IPS-20b (cell line): ENCODE results near the gene TMEM121.

ENCODE experiments used
- H3K27ac ChIP-seq: one replicate; pipeline ENCODE4 v1.5.1; 2013; ENCODE audit warnings: low read length
- H3K27me3 ChIP-seq: 2 replicates; pipeline ENCODE4 v1.6.1; 2013; ENCODE audit warnings: mild to moderate bottlenecking, low read length, inconsistent platforms; ENCODE audit not compliant: insufficient read depth
- H3K36me3 ChIP-seq: 2 replicates; pipeline ENCODE4 v1.6.1; 2013; ENCODE audit warnings: low read depth, mild to moderate bottlenecking, inconsistent platforms, low read length, moderate library complexity; ENCODE audit not compliant: insufficient read depth
- H3K4me1 ChIP-seq: 2 replicates; pipeline ENCODE4 v1.6.1; 2013; ENCODE audit warnings: mild to moderate bottlenecking, control low read depth, inconsistent platforms, low read length, moderate library complexity; ENCODE audit not compliant: insufficient read depth
- H3K4me3 ChIP-seq: 2 replicates; pipeline ENCODE4 v1.5.1; 2013; ENCODE audit warnings: mild to moderate bottlenecking, low read length, inconsistent platforms
- H3K9ac ChIP-seq: 2 replicates; pipeline ENCODE4 v1.6.1; 2013; ENCODE audit warnings: low read depth, mild to moderate bottlenecking, inconsistent platforms, low read length, moderate library complexity
- H3K9me3 ChIP-seq: 2 replicates; pipeline ENCODE4 v1.6.1; 2013; ENCODE audit warnings: mild to moderate bottlenecking, low read depth, low read length, inconsistent platforms; ENCODE audit not compliant: insufficient read depth

The TMEM121 gene

GRCh38 chr14:105503296-105503640 is 23.1 kb upstream of the TMEM121 start:
- Histone ChIP-seq H3K9me3 (no peaks in the 10 kb centered on the region), H3K4me3 (no peak overlapping the region), H3K27me3 (no peaks in the 10 kb centered on the region), H3K4me1 (no peaks in the 10 kb centered on the region), H3K27ac (no peak overlapping the region), H3K9ac (no peak overlapping the region), H3K36me3 (no peaks in the 10 kb centered on the region)

GRCh38 chr14:105503935-105504692 is 22.3 kb upstream of the TMEM121 start:
- no peak overlapping the region for H3K27ac ChIP-seq
- H3K36me3 ChIP-seq = no peaks in the 10 kb centered on the region
- no peaks in the 10 kb centered on the region; the same call in 1 of the 2 replicates for H3K9me3 ChIP-seq
- H3K4me1 ChIP-seq = no peaks in the 10 kb centered on the region
- no peak overlapping the region for H3K4me3 ChIP-seq
- H3K27me3 ChIP-seq = no peaks in the 10 kb centered on the region
- no peak overlapping the region for H3K9ac ChIP-seq

GRCh38 chr14:105505101-105505500 is 21.3 kb upstream of the TMEM121 start:
- no peaks in the 10 kb centered on the region for H3K36me3 ChIP-seq
- no peak overlapping the region for H3K9ac ChIP-seq
- H3K9me3 ChIP-seq = no peaks in the 10 kb centered on the region; the same call in 1 of the 2 replicates
- no peak overlapping the region for H3K4me3 ChIP-seq
- H3K27me3 ChIP-seq = no peaks in the 10 kb centered on the region
- H3K27ac ChIP-seq = no peak overlapping the region
- H3K4me1 ChIP-seq = no peaks in the 10 kb centered on the region

- Histone ChIP-seq H3K4me1 (no peaks in the 10 kb centered on the region), H3K4me3 (no peak overlapping the region), H3K36me3 (no peaks in the 10 kb centered on the region), H3K27me3 (no peaks in the 10 kb centered on the region; the same call in 1 of the 2 replicates), H3K9me3 (no peaks in the 10 kb centered on the region; the same call in 1 of the 2 replicates), H3K27ac (no peak overlapping the region), H3K9ac (no peak overlapping the region)
Observed at GRCh38 chr14:105507247-105507646, 19.1 kb upstream of the TMEM121 start.

- H3K9ac ChIP-seq = no peak overlapping the region
- H3K9me3 ChIP-seq = no peaks in the 10 kb centered on the region; the same call in 1 of the 2 replicates
- no peaks in the 10 kb centered on the region for H3K4me1 ChIP-seq
- H3K36me3 ChIP-seq = no peaks in the 10 kb centered on the region
- no peak overlapping the region for H3K27ac ChIP-seq
- no peak overlapping the region for H3K4me3 ChIP-seq
- H3K27me3 ChIP-seq = no peaks in the 10 kb centered on the region; the same call in 1 of the 2 replicates
Observed at GRCh38 chr14:105508069-105508468, 18.3 kb upstream of the TMEM121 start.

GRCh38 chr14:105508601-105509000 is 17.8 kb upstream of the TMEM121 start:
- Histone ChIP-seq H3K27me3 (no peaks in the 10 kb centered on the region; the same call in 1 of the 2 replicates), H3K4me1 (no peaks in the 10 kb centered on the region), H3K9me3 (no peaks in the 10 kb centered on the region; the same call in 1 of the 2 replicates)

GRCh38 chr14:105517096-105517495 is 9.3 kb upstream of the TMEM121 start:
- H3K27ac ChIP-seq = no peak overlapping the region
- no peak overlapping the region for H3K4me3 ChIP-seq
- H3K36me3 ChIP-seq = no peaks in the 10 kb centered on the region
- no peak overlapping the region for H3K9ac ChIP-seq
- peaks cover 7% of the 10 kb centered on the region for H3K9me3 ChIP-seq
- H3K4me1 ChIP-seq = no peaks in the 10 kb centered on the region
- H3K27me3 ChIP-seq = no peaks in the 10 kb centered on the region; the same call in 1 of the 2 replicates

More at GRCh38 chr14:105508601-105509000, 17.8 kb upstream of the TMEM121 start:
- Histone ChIP-seq H3K27ac (no peak overlapping the region), H3K9ac (no peak overlapping the region), H3K36me3 (no peaks in the 10 kb centered on the region), H3K4me3 (no peak overlapping the region)

GRCh38 chr14:105519946-105520698 is 6.3 kb upstream of the TMEM121 start:
- Histone ChIP-seq H3K9me3 (peaks cover 7% of the 10 kb centered on the region), H3K27me3 (peaks cover 19% of the 10 kb centered on the region), H3K27ac (no peak overlapping the region), H3K4me3 (no peak overlapping the region), H3K9ac (no peak overlapping the region), H3K4me1 (no peaks in the 10 kb centered on the region), H3K36me3 (no peaks in the 10 kb centered on the region)

- no peaks in the 10 kb centered on the region for H3K4me1 ChIP-seq
- H3K27me3 ChIP-seq = peaks cover 51% of the 10 kb centered on the region
- H3K9me3 ChIP-seq = 0 out of 2 replicates have a peak, but pooled peaks cover under 1% of the 10 kb centered on the region
- H3K36me3 ChIP-seq = no peaks in the 10 kb centered on the region
- no peak overlapping the region for H3K27ac ChIP-seq
- no peak overlapping the region for H3K4me3 ChIP-seq
- H3K9ac ChIP-seq = no peak overlapping the region
Observed at GRCh38 chr14:105525326-105525725, 1.1 kb upstream of the TMEM121 start.

GRCh38 chr14:105526776-105527380 is 495 bp downstream of the TMEM121 start:
- Histone ChIP-seq H3K9ac (no peak overlapping the region), H3K27me3 (peaks cover 51% of the 10 kb centered on the region), H3K27ac (no peak overlapping the region), H3K9me3 (0 out of 2 replicates have a peak, but pooled peaks cover 3% of the 10 kb centered on the region), H3K4me3 (no peak overlapping the region), H3K4me1 (no peaks in the 10 kb centered on the region), H3K36me3 (no peaks in the 10 kb centered on the region)

GRCh38 chr14:105527381-105527825 is 1.0 kb downstream of the TMEM121 start:
- peaks cover 51% of the 10 kb centered on the region for H3K27me3 ChIP-seq
- H3K27ac ChIP-seq = no peak overlapping the region
- H3K4me1 ChIP-seq = no peaks in the 10 kb centered on the region
- H3K36me3 ChIP-seq = no peaks in the 10 kb centered on the region
- H3K9me3 ChIP-seq = peaks cover 6% of the 10 kb centered on the region; the same call in 1 of the 2 replicates
- H3K9ac ChIP-seq = no peak overlapping the region
- no peak overlapping the region for H3K4me3 ChIP-seq
